HepG2 (cell line): Measurements from ENCODE around the gene NCMAP. TPM values are rescaled to one million over a fixed set of nuclear protein-coding genes. Genes with fewer than 3 reads are reported as not detected.

Experiments used
- ATAC-seq: fragments of 200-7000 bp; cut with Tn5 transposase; 3 replicates; pipeline ENCODE4 v1.9.1; 2020; ENCODE audit warnings: mild to moderate bottlenecking, moderate library complexity
- BruUV-seq: library from RNA; stranded (reverse); fragments of 400-500 nt; replicated peaks from 2 replicates; lab custom pipeline; 2021; lab: Mats Ljungman, UMichigan
- CTCF ChIA-PET: fragments of 300-600 bp; formaldehyde crosslinking; extraction: SDS; loops from one replicate; lab custom pipeline; 2021; ENCODE audit warnings: low total read pairs, inconsistent platforms, low intra/inter-chr PET ratio; lab: Yijun Ruan, JAX
- POLR2A ChIA-PET: fragments of 350-600 bp; sonication (Branson Sonifier 250); formaldehyde crosslinking; loops from one replicate; lab custom pipeline; 2020; ENCODE audit warnings: antibody characterized with exemption, inconsistent platforms; lab: Yijun Ruan, JAX
- DNase-seq: peaks from one replicate; pipeline ENCODE4 v3.0.0-alpha.2; 2015; ENCODE audit warnings: low spot score
- FAIRE-seq: peaks from 3 replicates; lab custom pipeline; 2011; peaks lifted over from hg19 to GRCh38; lab: Jason Lieb, UNC
- H2AFZ ChIP-seq: one replicate; pipeline ENCODE4 v1.6.1; 2011; ENCODE audit warnings: low read length, inconsistent platforms
- H3K27ac ChIP-seq: fragments of 300-600 bp; 3 replicates; pipeline ENCODE4 v1.8.0; 2011; ENCODE audit warnings: mixed run types, mild to moderate bottlenecking, mixed read lengths, low read length, inconsistent platforms; ENCODE audit not compliant: insufficient read depth; ENCODE audit errors: extremely low read length
- H3K27me3 ChIP-seq, 2 experiments: fragments of 200-600 bp in 1 of 2; 2 replicates in 1 of 2; 3 replicates in 1 of 2; pipeline versions ENCODE4 v1.6.0 to v1.8.0; 2011; ENCODE audit warnings: low read length in 2 of 2, mild to moderate bottlenecking in 2 of 2, moderate library complexity in 2 of 2, inconsistent platforms in 1 of 2; ENCODE audit not compliant: insufficient read depth in 2 of 2, control insufficient read depth in 1 of 2
- H3K36me3 ChIP-seq, 2 experiments: fragments of 200-600 bp in 1 of 2; replicated peaks in 1 of 2; 2 replicates in 1 of 2; 3 replicates in 1 of 2; pipeline versions ENCODE4 v1.5.1 to v1.8.0; 2011; ENCODE audit warnings: low read length in 2 of 2, inconsistent platforms in 1 of 2; ENCODE audit not compliant: insufficient read depth in 2 of 2, control insufficient read depth in 1 of 2
- H3K4me1 ChIP-seq: 2 replicates; pipeline ENCODE4 v1.5.1; 2012; ENCODE audit warnings: low read length, inconsistent platforms; ENCODE audit not compliant: insufficient read depth
- H3K4me2 ChIP-seq: 2 replicates; pipeline ENCODE4 v1.6.0; 2011; ENCODE audit warnings: low read depth, low read length, inconsistent platforms
- H3K4me3 ChIP-seq, 3 experiments: fragments of 200-600 bp in 1 of 3; sonication (generic), shearing (Covaris generic) in 1 of 3; replicated peaks in 1 of 3; 2 replicates each; pipeline ENCODE4 v1.5.1; 2011 to 2016; ENCODE audit warnings: low read length in 3 of 3, inconsistent platforms in 2 of 3, low read depth in 2 of 3, mild to moderate bottlenecking in 2 of 3, control low read depth in 1 of 3, mixed read lengths in 1 of 3; ENCODE audit not compliant: insufficient read depth in 1 of 3
- H3K79me2 ChIP-seq: one replicate; pipeline ENCODE4 v1.6.1; 2011; ENCODE audit warnings: low read length, inconsistent platforms; ENCODE audit not compliant: insufficient read depth
- H3K9ac ChIP-seq: 2 replicates; pipeline ENCODE4 v1.6.0; 2011; ENCODE audit warnings: mild to moderate bottlenecking, low read depth, low read length, inconsistent platforms; ENCODE audit not compliant: insufficient read depth
- H3K9me3 ChIP-seq: 2 replicates; pipeline ENCODE4 v1.5.1; 2012; ENCODE audit warnings: mild to moderate bottlenecking, low read length
- H4K20me1 ChIP-seq: 2 replicates; pipeline ENCODE4 v1.6.0; 2011; ENCODE audit warnings: inconsistent platforms, mild to moderate bottlenecking, low read length, moderate library complexity; ENCODE audit not compliant: insufficient read depth
- CREBL2 ChIP-seq: sonication (generic); formaldehyde crosslinking; IDR thresholded peaks from 2 replicates; pipeline ENCODE4 v1.8.1; 2023; ENCODE audit warnings: missing genetic modification reagents, mild to moderate bottlenecking, borderline replicate concordance
- FOXM1 ChIP-seq: sonication (generic); formaldehyde crosslinking; IDR thresholded peaks from 2 replicates; pipeline ENCODE4 v1.5.0; 2020; ENCODE audit warnings: missing genetic modification reagents
- MTF1 ChIP-seq: sonication (generic); formaldehyde crosslinking; IDR thresholded peaks from 2 replicates; pipeline ENCODE4 v1.5.0; 2020; ENCODE audit warnings: missing genetic modification reagents
- NR2F6 ChIP-seq, 2 experiments: IDR thresholded peaks; 2 replicates each; pipeline ENCODE4 v1.6.1; 2016; ENCODE audit warnings: antibody characterized with exemption in 1 of 2, mild to moderate bottlenecking in 1 of 2
- PTBP1 ChIP-seq: fragments of 200-400 bp; formaldehyde crosslinking; IDR thresholded peaks from 2 replicates; pipeline ENCODE4 v1.6.1; 2018; ENCODE audit warnings: low read length, low read depth; ENCODE audit not compliant: poor library complexity, severe bottlenecking
- SALL2 ChIP-seq: sonication (generic); formaldehyde crosslinking; IDR thresholded peaks from 2 replicates; pipeline ENCODE4 v1.8.1; 2023; ENCODE audit warnings: mild to moderate bottlenecking, missing genetic modification reagents, inconsistent platforms
- SIX1 ChIP-seq: sonication (generic); formaldehyde crosslinking; IDR thresholded peaks from 2 replicates; pipeline ENCODE4 v1.4.0; 2020; ENCODE audit warnings: missing genetic modification reagents, borderline replicate concordance
- SOX6 ChIP-seq, 2 experiments: fragments of 450-650 bp in 1 of 2; sonication (generic) in 1 of 2; formaldehyde crosslinking in 1 of 2; IDR thresholded peaks; 2 replicates each; pipeline versions ENCODE4 v1.4.0 to v1.6.1; 2017 to 2020; ENCODE audit warnings: antibody characterized with exemption in 1 of 2, mild to moderate bottlenecking in 1 of 2, missing genetic modification reagents in 1 of 2
- ZNF101 ChIP-seq: sonication (generic); formaldehyde crosslinking; IDR thresholded peaks from 2 replicates; pipeline ENCODE4 v1.4.0; 2020; ENCODE audit warnings: mild to moderate bottlenecking, low read depth, missing genetic modification reagents, borderline replicate concordance
- ZNF121 ChIP-seq: sonication (generic); formaldehyde crosslinking; IDR thresholded peaks from 2 replicates; pipeline ENCODE4 v1.5.0; 2020; ENCODE audit warnings: mild to moderate bottlenecking, missing genetic modification reagents
- ZNF160 ChIP-seq: sonication (generic); formaldehyde crosslinking; IDR thresholded peaks from 2 replicates; pipeline ENCODE4 v1.8.0; 2022; ENCODE audit warnings: mild to moderate bottlenecking, inconsistent platforms, missing genetic modification reagents
- ZNF24 ChIP-seq: fragments of 450-650 bp; IDR thresholded peaks from 2 replicates; pipeline ENCODE4 v1.6.1; 2017; ENCODE audit warnings: antibody characterized with exemption, mild to moderate bottlenecking
- ZNF280B ChIP-seq: sonication (generic); formaldehyde crosslinking; IDR thresholded peaks from 2 replicates; pipeline ENCODE4 v1.5.0; 2020; ENCODE audit warnings: missing genetic modification reagents, mild to moderate bottlenecking, borderline replicate concordance
- ZNF513 ChIP-seq: sonication (generic); formaldehyde crosslinking; conservative IDR thresholded peaks from 2 replicates; pipeline ENCODE4 v1.5.0; 2020; ENCODE audit warnings: missing genetic modification reagents
- ZNF557 ChIP-seq: sonication (generic); formaldehyde crosslinking; IDR thresholded peaks from 2 replicates; pipeline ENCODE4 v1.4.0; 2020; ENCODE audit warnings: missing genetic modification reagents
- ZNF780A ChIP-seq: sonication (generic); formaldehyde crosslinking; IDR thresholded peaks from 2 replicates; pipeline ENCODE4 v1.8.0; 2022; ENCODE audit warnings: mild to moderate bottlenecking, missing genetic modification reagents, moderate library complexity
- WGBS: methylation state at CpG from one replicate; pipeline ENCODE4 v1.1.6; 2017; ENCODE audit warnings: low lambda C conversion rate; 5-methylcytosine and 5-hydroxymethylcytosine counted together
- in situ Hi-C: cut with HindIII; loops from 2 replicates; pipeline ENCODE4 v1.10.0; 2017; ENCODE audit warnings: low pct_unique_long_range_greater_than_20kb; ENCODE audit not compliant: extremely low pct_ligation_motif_present
- intact Hi-C: fragments of 100-400 bp; cut with micrococcal nuclease; formaldehyde crosslinking; loops from one replicate; pipeline ENCODE4 v1.10.0; 2022; ENCODE audit not compliant: unreplicated experiment
- polyA plus RNA-seq, 8 experiments: library from polyadenylated mRNA; depleted of rRNA in 3 of 8; stranded (reverse) in 7 of 8; unstranded in 1 of 8; fragments of >200 nt; fragmentation: Illumina TruSeq in 4 of 8; extraction: Trizol in 4 of 8; gene quantifications; 2 replicates each; pipeline versions ENCODE4 v1.2.1 to v1.2.3, GENCODE V29; 2011 to 2016; ENCODE audit warnings: low read depth in 4 of 8, missing spikeins in 1 of 8, mixed read lengths in 1 of 8; ENCODE audit not compliant: insufficient read depth in 1 of 8
- total RNA-seq, 5 experiments: library from RNA; depleted of rRNA; stranded (reverse); fragments of >200 nt; fragmentation: Illumina TruSeq; extraction: Trizol; gene quantifications; 2 replicates each; pipeline ENCODE4 v1.2.3, GENCODE V29; 2016; ENCODE audit warnings: low read depth in 1 of 5
- TF ChIP-seq, protein P1 (sequence below): sonication (generic); formaldehyde crosslinking; IDR thresholded peaks from 2 replicates; pipeline ENCODE4 v1.4.0; 2020; ENCODE audit warnings: missing genetic modification reagents

The NCMAP gene
- total and polyA plus RNA-seq, 2 of the 13 experiments (the other 11 are each of a cell fraction or from before 2014, with no cell fraction given) = 2.7 to 20.0 TPM

GRCh38 chr1:24570265-24571125, 14.6 kb downstream of the NCMAP start:
- no peak for FAIRE-seq
- 57% methylated on average over 10 of the region's 10 CpGs for WGBS
- Histone ChIP-seq H3K36me3 (no peaks in the 10 kb centered on the region), H3K9me3 (no peaks in the 10 kb centered on the region), H3K4me1 (peaks cover 90% of the 10 kb centered on the region), H3K27ac (no peak overlapping the region), H3K4me2 (no peak overlapping the region), H3K9ac (no peak overlapping the region), H3K4me3 (no peak overlapping the region), H4K20me1 (no peaks in the 10 kb centered on the region), H2AFZ (no peak overlapping the region), H3K79me2 (no peaks in the 10 kb centered on the region), H3K27me3 (no peaks in the 10 kb centered on the region)
- no peak for ATAC-seq
- no peak for TF ChIP-seq MTF1 (CRISPR knock-in tag)
- TF ChIP-seq SALL2 (CRISPR knock-in tag) = no peak
- no peak for TF ChIP-seq ZNF513 (CRISPR knock-in tag)
- no peak for TF ChIP-seq ZNF557
- TF ChIP-seq ZNF101 (CRISPR knock-in tag) = no peak
- TF ChIP-seq, protein P1, sequence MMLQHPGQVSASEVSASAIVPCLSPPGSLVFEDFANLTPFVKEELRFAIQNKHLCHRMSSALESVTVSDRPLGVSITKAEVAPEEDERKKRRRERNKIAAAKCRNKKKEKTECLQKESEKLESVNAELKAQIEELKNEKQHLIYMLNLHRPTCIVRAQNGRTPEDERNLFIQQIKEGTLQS (CRISPR knock-in tag) = no peak
- no peak for TF ChIP-seq SOX6 (IDR thresholded peaks at IDR 0.05)
- 0 out of 2 replicates have a peak, but pooled peaks have one; percentile 6 for TF ChIP-seq SOX6 (CRISPR knock-in tag; IDR thresholded peaks at IDR 0.05)
- no peak for TF ChIP-seq SIX1
- 0 out of 2 replicates have a peak, but pooled peaks have one; percentile 15 for TF ChIP-seq NR2F6 (IDR thresholded peaks at IDR 0.05)
- TF ChIP-seq NR2F6 (CRISPR knock-in tag; IDR thresholded peaks at IDR 0.05) = no peak
- no peak for TF ChIP-seq ZNF160 (CRISPR knock-in tag)
- no peak for TF ChIP-seq FOXM1
- no peak for TF ChIP-seq ZNF780A (CRISPR knock-in tag)
- no peak for TF ChIP-seq CREBL2 (CRISPR knock-in tag)
- TF ChIP-seq ZNF24 = 0 out of 2 replicates have a peak, but pooled peaks have one; percentile 53
- TF ChIP-seq ZNF280B (CRISPR knock-in tag) = no peak
- TF ChIP-seq PTBP1 = no peak
- TF ChIP-seq ZNF121 (CRISPR knock-in tag) = peak; percentile 91
- ChIA-PET POLR2A (interaction anchor here (1.0 to 1.1 kb wide), 2 partner anchors 17 to 30 kb away, joined by 3 to 5 read pairs; no protein-coding TSS in a partner anchor), CTCF (no interaction called here)
- BruUV-seq = no TSS peak
- in situ Hi-C loops = no loop called here
- intact Hi-C loops = no loop called here
- DNase-seq = no peak
